DOHH2 (cell line): ENCODE data around the gene FRMD4B.

Experiments
- H3F3A ChIP-seq: fragments of 200-600 bp; sonication (generic), shearing (Covaris generic); 2 replicates; pipeline ENCODE4 v1.6.0; 2016; ENCODE audit warnings: antibody characterized with exemption, mild to moderate bottlenecking; ENCODE audit not compliant: control insufficient read depth, insufficient read depth
- H3K27ac ChIP-seq: fragments of 200-600 bp; sonication (generic); 2 replicates; pipeline ENCODE4 v1.5.1; 2014; ENCODE audit warnings: low read depth, mild to moderate bottlenecking, low read length, moderate library complexity
- H3K27me3 ChIP-seq: fragments of 200-600 bp; sonication (generic); 2 replicates; pipeline ENCODE4 v1.6.1; 2014; ENCODE audit warnings: mild to moderate bottlenecking, low read length, mixed read lengths; ENCODE audit not compliant: control insufficient read depth
- H3K36me3 ChIP-seq: fragments of 200-600 bp; sonication (generic); 2 replicates; pipeline ENCODE4 v1.6.1; 2014; ENCODE audit warnings: mild to moderate bottlenecking, low read length, moderate library complexity, mixed read lengths; ENCODE audit not compliant: control insufficient read depth
- H3K4me1 ChIP-seq: fragments of 200-600 bp; sonication (generic); 2 replicates; pipeline ENCODE4 v1.6.1; 2014; ENCODE audit warnings: mild to moderate bottlenecking, low read length, mixed read lengths; ENCODE audit not compliant: control insufficient read depth
- H3K4me2 ChIP-seq: fragments of 200-600 bp; sonication (generic); 2 replicates; pipeline ENCODE4 v1.6.0; 2014; ENCODE audit warnings: mild to moderate bottlenecking, low read length, moderate library complexity
- H3K4me3 ChIP-seq: fragments of 200-600 bp; sonication (generic); 2 replicates; pipeline ENCODE4 v1.5.1; 2014; ENCODE audit warnings: mild to moderate bottlenecking, low read length, mixed read lengths
- H3K79me2 ChIP-seq: fragments of 200-600 bp; sonication (generic); 2 replicates; pipeline ENCODE4 v1.6.1; 2014; ENCODE audit warnings: mild to moderate bottlenecking, low read length, mixed read lengths; ENCODE audit not compliant: control insufficient read depth
- H3K9me2 ChIP-seq: fragments of 200-600 bp; sonication (generic); replicated peaks from 2 replicates; pipeline ENCODE4 v1.6.1; 2014; ENCODE audit warnings: mild to moderate bottlenecking, low read length, mixed read lengths; ENCODE audit not compliant: control insufficient read depth
- H3K9me3 ChIP-seq: fragments of 200-600 bp; sonication (generic); 2 replicates; pipeline ENCODE4 v1.6.1; 2014; ENCODE audit warnings: antibody characterized with exemption, low read length, mixed read lengths; ENCODE audit not compliant: control insufficient read depth, insufficient read depth
- H4K20me1 ChIP-seq: fragments of 200-600 bp; sonication (generic); 2 replicates; pipeline ENCODE4 v1.6.0; 2014; ENCODE audit warnings: low read depth, mild to moderate bottlenecking, antibody characterized with exemption, low read length, moderate library complexity; ENCODE audit not compliant: control insufficient read depth, insufficient read depth
- CTCF ChIP-seq: fragments of 200-600 bp; sonication (generic); IDR thresholded peaks from one replicate; pipeline ENCODE4 v1.5.1; 2014; ENCODE audit warnings: antibody characterized with exemption, mild to moderate bottlenecking, low read depth, low read length; ENCODE audit not compliant: poor library complexity, severe bottlenecking
- EZH2phosphoT487 ChIP-seq: fragments of 200-600 bp; sonication (generic); IDR thresholded peaks from 2 replicates; pipeline ENCODE4 v1.6.1; 2017; ENCODE audit warnings: borderline replicate concordance, mild to moderate bottlenecking, antibody characterized with exemption, low read length, moderate library complexity, mixed read lengths

The FRMD4B gene

GRCh38 chr3:69194431-69195165 lies 191.3 kb downstream of the FRMD4B start:
- H3K9me2 ChIP-seq = no peaks in the 10 kb centered on the region
- TF ChIP-seq CTCF (no peak), EZH2phosphoT487 (no peak)
- no peak overlapping the region for H3K4me3 ChIP-seq
- no peaks in the 10 kb centered on the region for H3K36me3 ChIP-seq
- no peaks in the 10 kb centered on the region for H3F3A ChIP-seq
- no peaks in the 10 kb centered on the region for H3K27me3 ChIP-seq
- no peak overlapping the region for H3K27ac ChIP-seq
- no peaks in the 10 kb centered on the region for H3K4me1 ChIP-seq
- no peak overlapping the region for H3K4me2 ChIP-seq
- no peaks in the 10 kb centered on the region for H3K9me3 ChIP-seq
- H3K79me2 ChIP-seq = no peaks in the 10 kb centered on the region
- H4K20me1 ChIP-seq = no peaks in the 10 kb centered on the region

GRCh38 chr3:69193749-69194148 lies 192.1 kb downstream of the FRMD4B start:
- no peaks in the 10 kb centered on the region for H3K79me2 ChIP-seq
- H3K9me3 ChIP-seq = no peaks in the 10 kb centered on the region
- no peaks in the 10 kb centered on the region for H3K9me2 ChIP-seq
- no peak overlapping the region for H3K4me2 ChIP-seq
- no peaks in the 10 kb centered on the region for H3K4me1 ChIP-seq
- no peaks in the 10 kb centered on the region for H3K36me3 ChIP-seq
- no peak for TF ChIP-seq CTCF
- TF ChIP-seq EZH2phosphoT487 = no peak
- H3F3A ChIP-seq = no peaks in the 10 kb centered on the region
- no peaks in the 10 kb centered on the region for H3K27me3 ChIP-seq
- no peaks in the 10 kb centered on the region for H4K20me1 ChIP-seq
- H3K4me3 ChIP-seq = no peak overlapping the region
- no peak overlapping the region for H3K27ac ChIP-seq

DNA sequence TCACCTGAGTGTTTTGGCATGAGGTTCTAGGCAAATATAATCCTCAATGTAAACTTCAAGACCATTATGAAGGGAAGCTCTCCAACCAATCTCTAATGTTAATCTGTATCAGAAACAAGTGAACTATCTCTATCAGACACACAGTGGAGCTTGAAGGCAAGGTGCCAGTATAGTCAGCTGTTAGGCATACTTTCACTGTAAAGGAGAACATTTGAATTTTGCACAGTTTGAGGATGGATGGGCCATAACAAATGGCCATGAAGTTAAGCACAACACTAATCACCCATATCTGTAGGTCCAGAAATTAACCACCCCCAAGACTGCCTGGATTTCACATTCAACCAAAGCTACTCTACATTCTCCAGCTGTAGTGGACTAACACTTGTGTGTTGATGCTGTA lies 194.4 kb downstream of the FRMD4B start:
- TF ChIP-seq CTCF (no peak), EZH2phosphoT487 (no peak)
- Histone ChIP-seq H3K9me2 (no peaks in the 10 kb centered on the region), H3K27me3 (no peaks in the 10 kb centered on the region), H3K4me1 (no peaks in the 10 kb centered on the region), H3K9me3 (no peaks in the 10 kb centered on the region), H4K20me1 (no peaks in the 10 kb centered on the region), H3K4me3 (no peak overlapping the region), H3K4me2 (no peak overlapping the region), H3K27ac (no peak overlapping the region), H3K36me3 (no peaks in the 10 kb centered on the region), H3F3A (no peaks in the 10 kb centered on the region), H3K79me2 (no peaks in the 10 kb centered on the region)
